ENCODE results near the gene NGLY1.
A peak's percentile ranks its signal among the peaks of the same experiment; 100 is the strongest.

The NGLY1 gene, protein sequence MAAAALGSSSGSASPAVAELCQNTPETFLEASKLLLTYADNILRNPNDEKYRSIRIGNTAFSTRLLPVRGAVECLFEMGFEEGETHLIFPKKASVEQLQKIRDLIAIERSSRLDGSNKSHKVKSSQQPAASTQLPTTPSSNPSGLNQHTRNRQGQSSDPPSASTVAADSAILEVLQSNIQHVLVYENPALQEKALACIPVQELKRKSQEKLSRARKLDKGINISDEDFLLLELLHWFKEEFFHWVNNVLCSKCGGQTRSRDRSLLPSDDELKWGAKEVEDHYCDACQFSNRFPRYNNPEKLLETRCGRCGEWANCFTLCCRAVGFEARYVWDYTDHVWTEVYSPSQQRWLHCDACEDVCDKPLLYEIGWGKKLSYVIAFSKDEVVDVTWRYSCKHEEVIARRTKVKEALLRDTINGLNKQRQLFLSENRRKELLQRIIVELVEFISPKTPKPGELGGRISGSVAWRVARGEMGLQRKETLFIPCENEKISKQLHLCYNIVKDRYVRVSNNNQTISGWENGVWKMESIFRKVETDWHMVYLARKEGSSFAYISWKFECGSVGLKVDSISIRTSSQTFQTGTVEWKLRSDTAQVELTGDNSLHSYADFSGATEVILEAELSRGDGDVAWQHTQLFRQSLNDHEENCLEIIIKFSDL

DNA sequence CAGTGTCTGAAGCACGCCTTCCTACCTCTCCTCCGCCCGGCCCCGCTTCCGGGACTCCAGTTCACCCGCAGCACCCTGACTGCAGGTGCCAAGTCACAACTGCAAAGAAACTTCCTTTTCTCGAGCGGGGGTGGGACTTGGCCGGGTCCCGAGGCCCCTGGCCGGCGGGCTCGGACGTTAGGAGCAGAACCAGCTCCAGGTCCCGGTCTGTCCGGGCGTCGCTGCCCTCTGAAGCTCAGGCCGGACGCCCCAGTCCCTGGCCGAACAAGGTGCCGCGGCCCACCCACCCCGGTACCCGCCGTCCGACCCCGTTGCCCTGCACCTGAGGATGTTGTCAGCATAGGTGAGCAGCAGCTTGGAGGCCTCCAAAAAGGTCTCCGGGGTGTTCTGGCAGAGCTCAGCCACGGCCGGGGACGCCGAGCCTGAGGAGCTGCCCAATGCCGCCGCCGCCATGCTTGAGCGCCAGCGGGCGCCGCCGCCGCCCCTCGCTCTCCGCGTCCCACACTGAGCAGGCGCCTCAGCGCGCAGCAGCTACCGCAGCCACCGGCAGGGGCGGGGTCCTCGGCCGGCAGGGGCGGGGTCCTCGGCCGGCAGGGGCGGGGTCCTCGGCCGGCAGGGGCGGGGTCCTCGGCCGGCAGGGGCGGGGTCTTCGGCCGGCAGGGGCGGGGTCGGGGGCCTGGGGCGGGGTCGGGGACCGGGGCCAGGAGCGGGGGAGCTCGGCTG lies at the start of gene NGLY1:
Gene NGLY1 (minus strand): TSS at position 506 of the 723 bp plus-strand sequence. CDS start 53 bp downstream, at position 453.
- H2AFZ ChIP-seq (ENCODE audit: low read length), result peak within 1 kb of the TSS; percentile 51; the same call in 1 of the 2 replicates
- peaks cover 53% of the 10 kb centered on the region for H3K4me1 ChIP-seq (ENCODE audit: insufficient read depth, low read length, severe bottlenecking)
- peaks cover 19% of the 10 kb centered on the region for H3K36me3 ChIP-seq (ENCODE audit: insufficient read depth, low read length)
- no peaks in the 10 kb centered on the region for H4K20me1 ChIP-seq (ENCODE audit: insufficient read depth, low read length)
- H3K9me2 ChIP-seq (ENCODE audit: low read depth, low read length), result no peaks in the 10 kb centered on the region
- H3K9ac ChIP-seq (ENCODE audit: low read length), result peak within 1 kb of the TSS; percentile 89
- H3K27ac ChIP-seq (ENCODE audit: low read depth, low read length, poor library complexity, severe bottlenecking), result peak within 1 kb of the TSS; percentile 82
- H3K27me3 ChIP-seq (ENCODE audit: insufficient read depth, low read length), result no peaks in the 10 kb centered on the region
- H3F3A ChIP-seq (ENCODE audit: insufficient read depth, low read length), result no peaks in the 10 kb centered on the region
- peak within 1 kb of the TSS; percentile 92 for H3K4me3 ChIP-seq (ENCODE audit: low read depth, low read length, poor library complexity, severe bottlenecking)
- no peak for TF ChIP-seq EZH2 (IDR thresholded peaks at IDR 0.05; ENCODE audit: borderline replicate concordance, low read length)
- TF ChIP-seq, protein P1, sequence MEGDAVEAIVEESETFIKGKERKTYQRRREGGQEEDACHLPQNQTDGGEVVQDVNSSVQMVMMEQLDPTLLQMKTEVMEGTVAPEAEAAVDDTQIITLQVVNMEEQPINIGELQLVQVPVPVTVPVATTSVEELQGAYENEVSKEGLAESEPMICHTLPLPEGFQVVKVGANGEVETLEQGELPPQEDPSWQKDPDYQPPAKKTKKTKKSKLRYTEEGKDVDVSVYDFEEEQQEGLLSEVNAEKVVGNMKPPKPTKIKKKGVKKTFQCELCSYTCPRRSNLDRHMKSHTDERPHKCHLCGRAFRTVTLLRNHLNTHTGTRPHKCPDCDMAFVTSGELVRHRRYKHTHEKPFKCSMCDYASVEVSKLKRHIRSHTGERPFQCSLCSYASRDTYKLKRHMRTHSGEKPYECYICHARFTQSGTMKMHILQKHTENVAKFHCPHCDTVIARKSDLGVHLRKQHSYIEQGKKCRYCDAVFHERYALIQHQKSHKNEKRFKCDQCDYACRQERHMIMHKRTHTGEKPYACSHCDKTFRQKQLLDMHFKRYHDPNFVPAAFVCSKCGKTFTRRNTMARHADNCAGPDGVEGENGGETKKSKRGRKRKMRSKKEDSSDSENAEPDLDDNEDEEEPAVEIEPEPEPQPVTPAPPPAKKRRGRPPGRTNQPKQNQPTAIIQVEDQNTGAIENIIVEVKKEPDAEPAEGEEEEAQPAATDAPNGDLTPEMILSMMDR (IDR thresholded peaks at IDR 0.05; ENCODE audit: low read length), result no peak
- H3K79me2 ChIP-seq (ENCODE audit: insufficient read depth, low read length), result peaks cover 38% of the 10 kb centered on the region
- peak within 1 kb of the TSS; percentile 99 for H3K4me2 ChIP-seq (ENCODE audit: low read length)
- no peaks in the 10 kb centered on the region for H3K9me3 ChIP-seq (ENCODE audit: low read length)

DNA sequence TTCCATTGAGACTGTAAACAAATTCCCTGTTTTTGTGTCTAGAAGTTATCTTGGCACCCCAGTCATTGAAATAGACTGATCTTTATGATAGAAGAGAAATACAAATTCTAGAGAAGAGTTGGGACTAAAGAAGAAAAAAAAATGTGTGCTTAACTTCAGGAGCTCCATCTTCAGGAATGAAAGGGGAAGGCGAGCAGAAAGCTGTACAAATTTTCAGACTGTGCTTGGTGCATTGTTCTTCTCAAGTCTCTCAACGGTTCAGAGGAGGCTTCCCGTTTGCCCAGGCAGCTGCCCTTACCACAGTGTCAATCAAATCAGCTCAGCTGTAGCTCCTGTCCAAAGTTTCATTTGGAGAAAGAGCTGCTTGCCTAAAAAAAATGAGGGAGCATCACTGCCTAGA lies 48.3 kb upstream of the NGLY1 start:
- Histone ChIP-seq H3K4me2 (ENCODE audit: low read length) (no peak overlapping the region), H3F3A (ENCODE audit: insufficient read depth, low read length) (no peaks in the 10 kb centered on the region), H3K27ac (ENCODE audit: low read depth, low read length, poor library complexity, severe bottlenecking) (no peak overlapping the region), H3K4me3 (ENCODE audit: low read depth, low read length, poor library complexity, severe bottlenecking) (no peak overlapping the region), H4K20me1 (ENCODE audit: insufficient read depth, low read length) (no peaks in the 10 kb centered on the region), H3K27me3 (ENCODE audit: insufficient read depth, low read length) (peaks cover 3% of the 10 kb centered on the region; the same call in 1 of the 2 replicates), H3K9me2 (ENCODE audit: low read depth, low read length) (no peaks in the 10 kb centered on the region), H3K9ac (ENCODE audit: low read length) (no peak overlapping the region), H3K36me3 (ENCODE audit: insufficient read depth, low read length) (no peaks in the 10 kb centered on the region; the same call in 1 of the 2 replicates), H3K9me3 (ENCODE audit: low read length) (no peaks in the 10 kb centered on the region), H3K79me2 (ENCODE audit: insufficient read depth, low read length) (no peaks in the 10 kb centered on the region), H2AFZ (ENCODE audit: low read length) (no peak overlapping the region), H3K4me1 (ENCODE audit: insufficient read depth, low read length, severe bottlenecking) (no peaks in the 10 kb centered on the region)
- TF ChIP-seq EZH2 (IDR thresholded peaks at IDR 0.05; ENCODE audit: borderline replicate concordance, low read length), result no peak
- TF ChIP-seq, protein P1 (IDR thresholded peaks at IDR 0.05; ENCODE audit: low read length), result peak; percentile 20; the same call in 1 of the 2 replicates

DNA sequence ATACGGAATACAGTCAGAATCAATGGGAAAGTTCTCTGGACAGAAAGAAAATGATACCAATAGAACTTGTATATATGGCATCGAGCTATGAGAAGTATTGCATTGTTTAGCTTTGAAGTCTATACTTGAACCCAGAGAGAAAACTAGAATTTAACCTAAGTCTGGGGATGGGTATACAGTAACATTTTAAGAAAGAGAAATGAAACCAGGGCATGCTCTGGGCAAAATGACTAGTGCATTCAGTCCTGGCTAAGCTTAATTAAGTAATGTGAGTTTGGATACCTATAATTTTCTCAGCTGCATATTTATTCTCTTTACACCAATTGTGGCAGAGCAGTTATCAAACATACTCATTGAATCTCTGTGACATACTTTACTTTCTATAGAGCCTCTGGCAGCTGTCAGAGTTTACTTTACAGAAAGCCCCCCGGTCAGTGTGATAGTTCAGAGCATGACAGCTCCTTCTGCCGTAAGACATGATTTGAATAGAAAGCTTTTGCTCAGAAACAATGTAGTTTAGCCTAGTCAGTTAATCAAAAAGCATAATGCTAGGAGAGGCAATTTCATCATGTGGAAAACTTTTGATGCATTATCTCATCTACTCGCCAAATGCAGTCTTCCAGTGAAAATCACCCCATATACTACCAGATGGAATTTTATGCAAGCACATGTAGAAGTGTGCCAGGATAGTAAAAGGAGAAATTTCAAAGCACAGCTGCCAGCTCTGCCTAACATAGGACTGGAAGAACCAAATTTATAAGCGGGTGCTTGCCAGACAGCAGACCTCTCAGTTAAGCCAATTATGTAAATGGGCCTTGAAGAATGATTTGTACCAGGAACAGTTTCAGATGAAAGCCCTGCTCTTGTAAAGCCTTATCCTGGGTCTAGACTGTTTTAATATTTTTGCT lies 47.4 kb upstream of the NGLY1 start:
- Histone ChIP-seq H3K4me3 (ENCODE audit: low read depth, low read length, poor library complexity, severe bottlenecking) (no peak overlapping the region), H3K9ac (ENCODE audit: low read length) (no peak overlapping the region), H4K20me1 (ENCODE audit: insufficient read depth, low read length) (no peaks in the 10 kb centered on the region), H3K27ac (ENCODE audit: low read depth, low read length, poor library complexity, severe bottlenecking) (no peak overlapping the region), H3F3A (ENCODE audit: insufficient read depth, low read length) (no peaks in the 10 kb centered on the region), H3K27me3 (ENCODE audit: insufficient read depth, low read length) (peaks cover 3% of the 10 kb centered on the region; the same call in 1 of the 2 replicates), H3K4me2 (ENCODE audit: low read length) (no peak overlapping the region), H3K9me3 (ENCODE audit: low read length) (no peaks in the 10 kb centered on the region), H3K36me3 (ENCODE audit: insufficient read depth, low read length) (no peaks in the 10 kb centered on the region; the same call in 1 of the 2 replicates), H3K4me1 (ENCODE audit: insufficient read depth, low read length, severe bottlenecking) (no peaks in the 10 kb centered on the region), H3K9me2 (ENCODE audit: low read depth, low read length) (no peaks in the 10 kb centered on the region), H3K79me2 (ENCODE audit: insufficient read depth, low read length) (no peaks in the 10 kb centered on the region), H2AFZ (ENCODE audit: low read length) (no peak overlapping the region)
- no peak for TF ChIP-seq EZH2 (IDR thresholded peaks at IDR 0.05; ENCODE audit: borderline replicate concordance, low read length)
